ENCODE data around the gene LSS. TPM values are rescaled to one million over a fixed set of nuclear protein-coding genes. Genes with fewer than 3 reads are reported as not detected.

The LSS gene
- total and polyA plus RNA-seq, 8 donors = 15.3 to 246 (median 36.1) TPM

- intact Hi-C loops (cut with DNase I; ENCODE audit: low total_unique reads) = loop anchor here (10.0 kb wide), 1 partner anchor 78 kb away; no protein-coding TSS in a partner anchor
- peaks cover 19 to 38% (median 29%) of the 10 kb centered on the region in 4 donors for H3K4me1 ChIP-seq
- H3K36me3 ChIP-seq = peaks cover 32 to 50% (median 48%) of the 10 kb centered on the region in 4 donors
- no peak overlapping the region for H3K4me3 ChIP-seq
- no peak for DNase-seq
- H3K27me3 ChIP-seq = no peaks in the 10 kb centered on the region
- no peaks in the 10 kb centered on the region for H3K9me3 ChIP-seq
- no peak for TF ChIP-seq EP300 (IDR thresholded peaks at IDR 0.05)
- no peak for TF ChIP-seq CTCF (IDR thresholded peaks at IDR 0.05)
- no peak for TF ChIP-seq POLR2AphosphoS5 (IDR thresholded peaks at IDR 0.05)
- no peak for TF ChIP-seq POLR2A (IDR thresholded peaks at IDR 0.05)
- H3K27ac ChIP-seq = no peak overlapping the region
- WGBS, 5 donors = 82 to 97% (median 87%) methylated on average over 7 of the region's 7 CpGs
Measured at GRCh38 chr21:46223217-46223616, 5.4 kb downstream of the LSS start.

GRCh38 chr21:46222436-46223116 lies 6.0 kb downstream of the LSS start:
- H3K4me3 ChIP-seq = no peak overlapping the region
- intact Hi-C loops (cut with DNase I; ENCODE audit: low total_unique reads) = loop anchor here (10.0 kb wide), 1 partner anchor 78 kb away; no protein-coding TSS in a partner anchor
- H3K4me1 ChIP-seq = peaks cover 16 to 32% (median 23%) of the 10 kb centered on the region in 4 donors
- no peaks in the 10 kb centered on the region for H3K27me3 ChIP-seq
- DNase-seq = no peak
- no peak overlapping the region for H3K27ac ChIP-seq
- no peak for TF ChIP-seq EP300 (IDR thresholded peaks at IDR 0.05)
- no peak for TF ChIP-seq POLR2AphosphoS5 (IDR thresholded peaks at IDR 0.05)
- no peak for TF ChIP-seq POLR2A (IDR thresholded peaks at IDR 0.05)
- 63 to 88% (median 77%) methylated on average over 10 to 11 of the region's 11 CpGs for WGBS, 5 donors
- H3K9me3 ChIP-seq = no peaks in the 10 kb centered on the region
- H3K36me3 ChIP-seq = peaks cover 32 to 56% (median 53%) of the 10 kb centered on the region in 4 donors

GRCh38 chr21:46221664-46222435 lies 6.7 kb downstream of the LSS start:
- Histone ChIP-seq H3K36me3 (peaks cover 32 to 64% (median 59%) of the 10 kb centered on the region in 4 donors), H3K9me3 (no peaks in the 10 kb centered on the region), H3K27ac (no peak overlapping the region), H3K4me3 (no peak overlapping the region), H3K4me1 (peaks cover 9 to 25% (median 16%) of the 10 kb centered on the region in 4 donors), H3K27me3 (no peaks in the 10 kb centered on the region)
- TF ChIP-seq CTCF (IDR thresholded peaks at IDR 0.05) (no peak), POLR2A (IDR thresholded peaks at IDR 0.05) (no peak), POLR2AphosphoS5 (IDR thresholded peaks at IDR 0.05) (no peak), EP300 (IDR thresholded peaks at IDR 0.05) (no peak)
- WGBS, 5 donors = 79 to 88% (median 84%) methylated on average over 15 to 16 of the region's 16 CpGs
- intact Hi-C loops (cut with DNase I; ENCODE audit: low total_unique reads) = loop anchor here (10.0 kb wide), 1 partner anchor 77 kb away; no protein-coding TSS in a partner anchor
- DNase-seq = no peak

GRCh38 chr21:46220847-46221246 lies 7.7 kb downstream of the LSS start:
- peaks cover 38 to 74% (median 68%) of the 10 kb centered on the region in 4 donors for H3K36me3 ChIP-seq
- no peak for DNase-seq
- 93 to 97% (median 95%) methylated on average over 7 to 8 of the region's 8 CpGs for WGBS, 5 donors
- TF ChIP-seq CTCF (IDR thresholded peaks at IDR 0.05) (no peak), POLR2AphosphoS5 (IDR thresholded peaks at IDR 0.05) (no peak), POLR2A (IDR thresholded peaks at IDR 0.05) (no peak), EP300 (IDR thresholded peaks at IDR 0.05) (no peak)
- no peaks in the 10 kb centered on the region for H3K9me3 ChIP-seq
- H3K4me3 ChIP-seq = no peak overlapping the region
- H3K4me1 ChIP-seq = peaks cover 0 to 15% (median 7%) of the 10 kb centered on the region in 4 donors
- intact Hi-C loops (cut with DNase I; ENCODE audit: low total_unique reads) = loop anchor here (10.0 kb wide), 1 partner anchor 76 kb away; no protein-coding TSS in a partner anchor
- no peaks in the 10 kb centered on the region for H3K27me3 ChIP-seq
- H3K27ac ChIP-seq = no peak overlapping the region

Measured in stomach (tissue), 9 donors.